Hepatic stellate cell (primary cell): Measurements from ENCODE around the gene NAT10.

ENCODE experiments used
- DNase-seq: peaks from one replicate; pipeline ENCODE4 v3.0.0; 2011; ENCODE audit warnings: low spot score

Gene NAT10

DNA sequence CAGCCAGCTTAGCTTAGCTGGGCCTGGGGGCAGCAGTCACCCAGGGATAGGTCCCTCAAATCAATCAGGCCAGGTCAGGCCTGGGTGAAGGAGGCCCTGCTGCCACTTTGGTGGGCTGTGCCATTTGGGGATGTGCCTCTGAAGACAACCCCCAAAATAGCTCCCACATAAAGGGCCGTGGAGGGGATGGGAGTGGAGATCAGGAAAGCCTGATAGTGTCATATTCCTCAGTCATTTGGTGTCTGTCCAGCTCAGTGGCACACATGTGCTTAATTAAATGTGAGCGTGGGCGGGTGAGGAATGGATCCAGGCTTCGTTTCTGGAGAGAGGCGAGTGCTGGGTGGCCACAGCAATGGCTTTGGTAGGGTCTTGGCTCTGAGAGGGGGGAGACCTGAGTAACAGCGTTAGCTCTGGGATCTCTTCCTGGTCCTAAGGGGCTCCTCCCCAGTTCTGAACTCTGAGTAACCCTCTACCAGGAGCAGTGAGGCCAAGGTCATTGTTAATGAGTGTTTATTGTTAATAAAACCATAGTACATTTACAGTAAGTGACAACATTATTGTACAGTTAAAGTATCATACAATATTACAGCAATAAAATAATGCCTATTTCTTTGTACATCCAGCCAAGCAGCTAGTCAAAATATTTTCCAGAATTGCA lies 45.2 kb downstream of the NAT10 start:
- DNase-seq: no peak

DNA sequence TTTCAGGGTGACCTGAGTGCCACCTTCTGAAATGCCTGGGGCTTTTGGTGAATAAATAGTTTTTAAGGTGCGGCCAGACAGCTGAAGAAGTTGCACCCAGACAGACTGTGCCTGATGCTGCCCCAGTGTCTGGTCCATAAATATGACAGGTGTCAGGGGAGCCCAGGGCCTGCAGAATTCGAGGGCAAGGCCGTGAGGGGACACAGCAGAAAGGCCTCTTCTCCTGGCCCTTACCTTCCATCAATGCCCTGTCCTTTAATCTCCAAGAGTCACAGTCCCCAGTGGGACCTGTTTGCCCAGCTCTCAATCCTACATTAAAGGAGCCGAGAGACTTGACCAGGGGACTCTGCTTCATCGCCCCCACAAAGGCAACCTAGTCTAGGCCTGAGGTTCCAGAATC lies 45.7 kb downstream of the NAT10 start:
- no peak for DNase-seq

DNA sequence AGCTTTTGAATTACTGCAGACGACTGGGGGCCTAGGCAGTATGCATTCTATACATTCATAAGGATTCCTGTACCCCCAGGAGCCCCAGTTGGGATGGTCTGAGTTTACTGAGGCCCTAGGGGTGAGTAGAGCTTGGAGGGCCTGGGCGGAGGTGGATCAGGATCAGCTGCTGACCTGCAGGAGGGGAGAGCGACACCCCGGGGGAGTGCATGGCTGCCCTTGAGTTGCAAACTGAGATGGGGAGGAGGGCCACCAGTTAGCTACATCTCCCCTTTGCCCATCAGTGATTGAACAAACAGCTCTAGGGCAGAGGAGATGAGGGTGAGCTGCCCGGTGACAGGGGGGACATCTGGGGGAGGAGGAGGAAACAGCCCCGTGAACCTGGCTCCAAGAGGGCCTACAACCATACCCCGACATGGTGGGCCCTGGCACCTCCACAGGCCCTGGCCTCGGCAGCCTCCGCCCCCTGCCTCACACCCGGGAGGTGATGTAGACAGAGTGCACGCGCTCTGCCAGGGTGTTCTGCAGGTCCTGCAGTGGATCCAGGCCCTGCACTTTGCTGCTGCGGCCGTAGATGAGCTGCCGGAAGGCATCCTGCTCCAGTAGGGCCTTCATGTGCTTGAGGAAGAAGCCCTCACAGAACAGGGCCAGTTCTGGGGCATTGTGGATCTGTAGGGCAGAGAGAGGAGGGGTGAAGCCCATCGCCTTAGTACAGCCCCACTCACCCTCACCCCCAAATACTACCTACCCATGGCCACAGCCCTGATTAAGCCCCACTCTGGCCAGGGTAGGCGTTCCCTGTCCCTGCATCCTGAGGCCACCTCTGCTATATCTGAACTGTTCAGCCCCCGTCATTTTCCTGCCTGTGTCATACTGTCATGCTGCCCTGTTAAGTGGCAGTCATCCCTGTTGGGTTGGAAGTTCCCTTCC lies 46.8 kb downstream of the NAT10 start:
- DNase-seq: no peak

DNA sequence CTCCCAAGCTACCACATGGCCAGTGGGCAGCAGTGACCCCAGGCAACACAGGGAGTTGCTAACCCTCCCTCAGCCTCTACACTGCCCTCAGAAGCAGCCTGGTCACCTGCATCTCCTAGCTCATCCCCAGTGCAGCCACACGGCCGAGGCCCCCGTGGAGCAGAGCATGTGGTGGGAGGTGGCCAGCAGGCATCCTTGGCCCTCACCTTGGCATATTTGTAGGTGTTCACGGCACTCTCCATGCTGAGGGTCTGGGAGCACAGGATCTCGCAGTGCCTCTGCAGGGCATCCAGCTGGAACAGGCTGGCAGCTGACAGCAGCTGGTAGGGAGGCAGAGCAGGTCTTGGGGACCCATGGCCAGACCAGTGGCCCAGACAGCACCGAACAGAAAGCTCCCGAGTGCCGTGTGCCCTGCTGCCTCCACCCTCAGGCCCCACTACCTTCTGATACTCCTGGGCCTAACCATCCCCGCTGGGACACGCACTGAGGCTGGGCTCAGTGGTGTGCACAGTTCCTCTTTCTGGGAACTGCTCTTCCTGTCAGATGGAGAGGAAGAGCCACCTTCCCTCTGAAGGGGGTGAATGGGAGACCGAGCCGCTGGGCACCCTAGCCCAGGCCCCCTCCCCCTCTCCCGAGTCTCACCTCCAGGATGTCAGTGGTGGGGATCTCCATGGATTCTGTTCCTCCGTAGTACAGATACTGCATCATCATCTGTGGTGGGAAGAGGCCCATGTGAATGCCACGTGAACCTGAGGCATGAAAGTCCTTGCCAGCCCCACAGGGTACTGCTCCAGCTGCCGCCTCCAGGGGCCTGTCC lies 48.8 kb downstream of the NAT10 start:
- no peak for DNase-seq

DNA sequence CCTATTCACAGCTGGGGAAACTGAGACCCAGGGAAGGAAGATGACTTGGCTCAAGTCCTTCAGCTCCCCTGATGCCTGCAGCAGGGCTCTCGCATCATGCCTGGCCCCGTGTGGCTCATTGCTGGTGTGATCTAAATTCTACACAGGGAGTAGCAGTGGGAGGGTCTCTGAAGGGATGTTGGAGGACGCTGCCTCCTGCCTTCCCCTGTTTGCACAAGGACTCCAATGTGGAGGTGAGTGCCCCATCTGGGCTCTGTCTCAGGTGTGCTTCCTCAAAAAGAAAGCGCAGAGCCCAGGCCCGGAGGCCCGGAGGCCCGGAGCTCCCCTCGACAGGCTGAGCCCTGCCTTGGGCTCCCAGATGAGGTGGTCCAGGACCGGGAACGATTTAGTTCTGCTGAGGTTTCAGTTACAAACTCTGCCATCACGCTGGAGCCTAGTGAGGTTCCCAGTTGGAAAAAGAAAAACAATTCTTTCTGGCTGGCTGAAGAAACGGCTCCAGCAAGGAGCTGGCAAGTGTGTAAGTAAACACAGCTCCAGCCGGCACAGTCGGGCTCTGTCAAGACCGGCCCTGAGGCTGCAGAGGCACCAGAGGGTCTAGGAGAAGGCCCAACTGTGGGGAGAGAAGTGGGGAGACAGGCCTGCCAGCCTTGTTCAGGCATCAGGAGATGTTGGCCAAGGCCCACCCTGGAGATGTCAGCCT lies 49.8 kb downstream of the NAT10 start:
- DNase-seq: no peak

DNA sequence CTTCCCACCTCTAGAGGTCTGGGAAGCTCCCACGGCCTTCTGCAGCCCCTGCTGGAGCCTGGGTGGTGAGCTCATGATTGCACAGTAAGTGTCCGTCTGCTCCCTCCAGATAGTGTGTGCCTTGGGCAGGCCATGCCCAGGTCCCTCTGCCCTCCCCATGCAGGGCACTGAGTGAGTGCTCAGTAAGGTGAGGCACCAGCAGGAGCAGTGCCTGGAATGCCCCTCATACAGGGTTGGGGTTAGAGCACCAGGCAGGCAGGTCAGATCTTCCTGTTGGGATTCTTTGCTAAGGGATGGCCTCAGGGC lies 50.3 kb downstream of the NAT10 start:
- DNase-seq: no peak

DNA sequence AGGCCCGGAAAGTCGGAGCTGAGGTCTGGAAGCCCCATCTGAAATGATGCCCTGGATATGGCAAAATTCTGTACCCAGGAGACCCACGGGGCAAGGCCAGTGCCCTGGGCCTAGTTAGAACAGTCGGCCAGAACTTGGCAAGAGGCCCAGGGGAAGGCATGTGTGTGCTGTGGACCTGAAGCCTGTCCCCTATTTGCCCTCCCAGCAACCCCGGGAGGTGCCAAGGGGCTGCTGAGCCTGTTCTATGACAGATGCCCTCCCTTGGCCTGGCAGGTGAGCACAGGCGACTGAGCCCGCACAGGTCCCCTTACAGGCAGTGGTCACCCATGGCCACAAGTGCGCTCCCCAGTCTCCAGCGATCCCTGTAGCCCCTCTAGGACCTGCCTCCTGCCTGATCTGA lies 51.7 kb downstream of the NAT10 start:
- DNase-seq: no peak

DNA sequence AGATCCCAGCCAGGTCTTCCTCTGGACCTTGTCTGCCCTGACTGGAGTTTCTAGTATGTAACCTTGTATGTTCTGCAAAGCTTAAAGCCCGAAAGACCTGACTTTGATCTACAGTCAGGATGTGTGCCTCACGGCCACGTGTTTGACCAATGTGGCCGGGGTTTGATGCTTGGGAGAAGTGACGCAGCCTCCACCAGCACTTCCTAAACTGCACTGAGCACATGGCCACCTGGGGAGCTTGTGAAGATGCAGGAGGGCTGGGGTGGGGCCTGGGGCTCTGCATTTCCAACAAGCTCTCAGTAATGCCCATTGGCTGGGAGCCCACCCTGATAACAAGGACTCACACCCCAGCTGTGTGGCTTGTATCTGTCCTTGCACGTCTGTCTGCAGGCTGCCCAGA lies 53.2 kb downstream of the NAT10 start:
- DNase-seq: no peak

DNA sequence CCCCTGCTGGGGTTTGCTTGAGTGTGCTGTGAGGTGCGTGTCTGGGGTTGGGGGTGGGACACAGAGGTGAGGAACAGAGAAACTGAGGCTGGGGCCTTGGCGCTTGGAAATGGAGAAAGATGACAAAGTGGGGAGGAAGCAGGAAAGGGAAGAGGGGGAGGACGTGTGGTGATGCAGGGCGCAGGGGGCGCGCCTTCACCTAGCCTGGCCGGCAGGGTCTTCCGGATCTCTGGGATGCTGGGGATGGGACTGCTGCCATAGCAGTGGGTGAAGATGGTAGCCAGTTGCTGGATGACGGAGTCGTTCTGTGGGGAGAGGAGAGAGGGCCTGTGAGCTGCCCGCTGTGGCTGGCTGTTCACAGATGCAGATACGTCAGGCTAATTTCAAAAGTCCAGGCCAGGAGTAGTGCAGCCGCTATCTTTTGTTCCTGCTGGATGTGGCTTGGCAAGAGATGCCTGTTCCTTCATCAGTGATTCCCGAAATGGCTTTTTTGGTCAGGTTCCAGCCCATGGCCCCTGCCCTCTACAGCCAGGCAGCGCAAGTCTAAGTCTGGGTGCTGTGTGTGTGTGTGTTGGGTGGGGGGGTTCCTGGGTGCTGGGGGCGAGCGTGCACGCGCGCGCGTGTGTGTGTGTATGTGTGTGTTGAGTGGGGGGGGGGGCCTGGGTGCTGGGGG lies 54.8 kb downstream of the NAT10 start:
- DNase-seq: no peak

DNA sequence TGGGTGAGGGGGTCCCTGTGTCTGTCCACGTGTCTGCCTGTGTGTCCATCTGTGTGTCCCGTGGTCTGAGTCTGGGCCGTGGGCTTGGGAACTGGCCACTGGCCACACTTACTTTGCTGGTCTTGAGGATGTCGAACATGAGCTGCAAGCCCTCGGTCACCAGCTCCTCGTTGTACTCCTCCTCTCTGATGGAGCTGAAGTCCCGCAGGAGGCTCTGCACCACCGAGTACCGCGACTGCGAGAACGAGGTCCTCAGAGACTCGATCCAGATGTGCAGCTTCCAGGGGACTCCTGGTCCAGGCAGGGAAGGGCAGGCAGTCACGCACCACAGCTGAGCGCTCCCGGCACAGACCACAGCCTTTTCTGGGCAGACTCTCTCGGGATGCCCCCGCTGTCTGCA lies 55.4 kb downstream of the NAT10 start:
- no peak for DNase-seq

DNA sequence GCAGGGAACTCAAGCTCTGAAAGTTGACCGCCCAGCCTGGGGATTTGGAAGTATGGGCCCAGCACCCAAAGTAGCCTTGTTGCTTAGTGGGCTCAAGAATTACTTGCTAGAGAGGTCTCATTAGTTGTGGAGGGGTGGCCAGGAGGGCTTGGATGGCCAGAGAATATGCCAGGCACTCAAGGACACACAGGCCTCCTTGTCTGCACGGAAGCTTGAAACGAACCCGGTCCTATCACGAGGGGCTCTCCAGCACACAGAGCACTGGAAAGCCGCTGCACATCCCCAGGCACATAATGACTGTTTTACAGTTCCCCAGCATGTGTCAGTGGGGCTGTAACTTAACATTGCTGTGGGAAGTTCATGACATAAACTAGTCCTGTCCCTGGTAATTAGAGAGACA lies 55.9 kb downstream of the NAT10 start:
- no peak for DNase-seq

DNA sequence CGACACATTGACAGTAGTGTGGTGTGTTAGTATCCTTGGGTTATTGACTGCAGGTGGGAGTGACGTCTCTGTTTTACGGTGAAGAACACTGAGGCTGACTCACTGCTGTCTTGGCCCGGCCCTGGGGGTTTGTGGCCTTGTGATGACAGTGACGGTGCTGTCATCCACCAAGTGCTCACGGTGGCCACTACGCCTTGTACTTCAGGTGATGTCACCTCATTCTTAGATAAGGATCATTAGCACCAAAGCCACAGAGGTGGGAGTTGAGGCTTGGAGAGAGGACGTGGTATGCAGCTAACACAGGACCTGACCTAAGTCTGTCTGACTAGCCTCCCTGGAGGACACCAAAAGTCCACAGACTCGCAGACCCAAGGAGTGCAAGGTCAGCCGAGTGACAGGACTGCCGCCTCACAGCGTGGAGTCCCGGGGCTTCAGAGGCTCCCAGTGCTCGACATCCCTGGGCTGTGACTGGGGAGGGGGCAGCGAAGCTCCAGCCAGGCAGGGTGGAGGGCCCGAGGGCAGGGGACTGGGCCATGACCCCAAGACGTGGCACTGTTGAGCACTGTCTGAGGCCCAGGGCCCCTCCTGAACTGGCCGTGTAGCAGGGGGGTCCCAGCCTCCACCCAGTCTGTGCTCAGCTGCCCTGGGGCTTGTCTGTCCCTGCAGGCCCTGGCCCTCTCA lies 56.5 kb downstream of the NAT10 start:
- DNase-seq: no peak

DNA sequence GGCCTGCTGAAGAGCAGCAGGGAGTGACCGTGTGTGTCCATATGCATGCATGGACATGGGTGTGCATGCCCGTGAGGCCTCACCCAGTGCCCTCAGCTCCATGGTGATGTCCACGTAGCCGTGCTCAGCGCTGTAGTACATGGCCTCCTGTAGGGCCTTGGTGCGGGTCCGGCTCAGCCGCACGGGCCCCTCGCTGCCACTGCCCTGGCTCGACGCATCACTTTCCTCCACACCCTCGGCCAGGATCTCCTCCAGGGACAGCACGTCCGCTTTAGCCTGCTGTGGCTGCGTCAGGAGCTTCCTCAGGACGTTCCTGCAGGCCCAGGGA lies 57.0 kb downstream of the NAT10 start:
- no peak for DNase-seq

DNA sequence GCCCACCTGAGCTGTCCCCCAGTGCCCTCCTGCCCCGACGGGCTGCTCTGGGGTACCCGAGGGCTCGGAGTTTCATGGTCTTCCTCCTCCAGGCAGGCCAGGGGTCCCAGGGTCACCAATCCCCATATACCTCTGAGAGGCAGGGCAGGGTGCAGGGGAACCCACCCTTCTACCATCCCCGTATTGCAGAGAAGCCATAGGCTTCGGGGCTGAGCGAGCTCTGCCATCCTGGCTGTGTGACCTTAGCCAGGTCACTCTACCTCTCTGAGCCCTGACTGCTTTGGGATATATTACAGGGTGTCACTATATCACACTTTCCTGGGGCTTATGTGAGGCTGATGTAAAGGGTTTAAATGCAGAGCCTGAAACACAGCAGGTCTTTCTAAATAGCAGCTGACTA lies 57.4 kb downstream of the NAT10 start:
- no peak for DNase-seq

DNA sequence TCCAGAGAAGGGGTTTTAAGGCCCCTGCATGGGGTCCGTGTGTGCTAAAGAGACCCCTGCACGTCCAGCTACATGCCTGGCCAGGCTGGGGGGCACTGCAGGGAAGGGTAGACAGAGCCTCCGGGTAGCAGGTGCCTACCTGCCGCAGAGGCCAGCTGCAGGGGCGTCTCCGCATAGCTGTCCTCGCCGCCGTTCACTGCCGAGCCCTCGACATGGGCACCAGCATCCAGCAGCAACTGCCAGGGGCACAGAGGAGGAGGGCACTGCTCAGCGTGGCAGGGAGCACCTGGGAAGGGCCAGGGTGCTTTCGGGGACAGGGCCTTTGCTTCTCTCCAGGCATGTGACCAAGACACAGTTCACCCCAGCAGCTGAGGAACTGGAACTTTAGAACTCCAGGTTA lies 59.7 kb downstream of the NAT10 start:
- no peak for DNase-seq

DNA sequence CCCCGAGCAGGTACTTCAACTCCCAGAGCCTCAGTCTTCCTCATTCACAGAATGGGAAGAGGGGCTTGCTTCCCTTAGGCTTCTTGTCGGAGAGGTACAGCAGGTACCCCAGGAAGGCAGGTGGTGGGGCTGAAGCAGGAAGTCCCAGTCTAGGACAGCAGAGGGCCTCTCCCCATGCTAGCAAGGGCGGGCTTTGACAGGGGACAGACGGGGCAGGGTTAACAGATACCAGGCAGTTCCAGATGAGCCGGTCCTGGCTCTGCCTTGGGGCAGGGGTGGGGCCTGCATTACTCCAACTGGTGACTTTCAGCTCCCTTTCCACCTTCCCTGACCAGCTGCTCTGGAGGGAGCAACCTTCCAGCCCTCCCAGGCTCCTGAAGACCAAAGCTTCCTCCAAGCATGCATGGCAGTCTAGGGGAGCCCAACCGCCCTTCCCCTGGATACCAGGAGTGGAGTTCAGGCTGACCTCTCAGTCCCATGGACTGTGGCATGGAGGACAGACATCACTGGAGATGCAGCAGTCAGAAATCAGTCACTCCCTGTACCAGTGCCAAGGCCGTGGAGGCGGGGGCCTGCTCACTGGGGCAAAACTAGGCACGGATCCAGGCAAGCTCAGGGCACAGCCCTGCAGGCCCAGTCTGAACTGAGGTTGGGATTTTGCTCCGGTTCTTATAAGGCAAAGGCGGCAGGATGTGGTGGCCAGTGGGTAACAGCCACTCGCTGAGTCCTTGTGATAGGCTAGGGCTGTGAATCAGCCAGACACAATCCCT lies 60.5 kb downstream of the NAT10 start:
- no peak for DNase-seq

DNA sequence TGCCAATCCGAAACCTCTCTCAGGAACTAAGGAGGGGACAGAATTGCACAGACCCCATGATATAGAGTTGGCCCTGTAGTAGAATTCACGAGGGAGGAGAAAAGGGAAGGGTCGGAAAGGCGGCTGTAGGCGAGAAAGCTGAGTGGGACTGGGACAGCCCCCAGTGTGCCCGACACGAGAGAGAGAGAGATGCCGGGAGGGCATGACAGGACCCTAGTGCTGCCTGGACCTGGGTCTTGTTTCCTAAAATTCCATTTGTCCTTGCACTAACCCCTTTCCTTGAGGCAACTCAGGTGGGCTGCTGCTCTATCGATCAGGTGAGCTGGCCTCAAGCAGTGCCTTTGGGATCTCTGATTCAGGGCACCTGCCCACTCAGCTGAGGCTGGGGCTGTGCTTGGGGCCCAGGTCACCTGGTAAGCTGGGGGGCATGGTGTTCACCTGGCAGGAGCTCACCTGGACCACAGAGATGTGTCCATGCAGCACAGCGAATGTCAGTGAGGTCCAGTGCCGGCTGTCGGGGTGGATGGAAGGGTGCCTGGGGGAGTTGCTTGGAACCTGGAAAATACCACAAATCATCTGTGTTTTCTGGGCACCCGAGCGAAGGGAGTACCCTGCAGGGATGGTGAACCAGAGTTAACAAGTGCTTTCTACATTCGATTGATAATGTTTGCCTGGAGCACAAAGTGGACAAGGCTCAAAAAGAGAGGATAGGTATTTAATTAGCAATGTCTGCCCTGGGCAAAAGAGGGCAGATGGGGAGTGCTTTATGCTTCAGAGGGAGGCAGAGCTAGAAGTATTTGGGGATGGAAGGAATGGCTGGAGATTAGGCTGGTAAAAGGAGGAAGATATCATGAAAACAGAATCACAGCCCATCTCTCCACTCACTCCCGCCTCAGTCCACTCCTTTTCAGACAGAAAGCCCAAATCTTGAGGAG lies 61.6 kb downstream of the NAT10 start:
- no peak for DNase-seq

DNA sequence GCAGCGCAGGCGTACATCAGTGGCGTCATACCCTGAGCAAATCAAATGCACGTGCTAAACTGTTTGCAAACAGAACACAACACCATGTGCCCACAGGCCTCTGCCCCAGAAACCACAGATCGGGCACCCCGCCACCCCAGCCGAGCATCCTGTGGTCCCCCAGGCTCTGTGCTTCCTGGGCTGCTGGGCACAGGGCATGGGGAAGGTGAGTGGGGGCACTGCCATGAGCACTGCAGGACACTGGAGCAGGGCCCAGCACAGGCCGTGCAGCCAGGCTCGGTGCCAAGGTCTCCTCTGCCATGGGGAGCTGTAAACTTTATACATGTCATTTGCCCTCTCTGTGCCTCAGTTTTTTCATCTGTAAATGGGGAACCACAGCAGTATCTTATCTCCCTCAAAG lies 62.5 kb downstream of the NAT10 start:
- no peak for DNase-seq

DNA sequence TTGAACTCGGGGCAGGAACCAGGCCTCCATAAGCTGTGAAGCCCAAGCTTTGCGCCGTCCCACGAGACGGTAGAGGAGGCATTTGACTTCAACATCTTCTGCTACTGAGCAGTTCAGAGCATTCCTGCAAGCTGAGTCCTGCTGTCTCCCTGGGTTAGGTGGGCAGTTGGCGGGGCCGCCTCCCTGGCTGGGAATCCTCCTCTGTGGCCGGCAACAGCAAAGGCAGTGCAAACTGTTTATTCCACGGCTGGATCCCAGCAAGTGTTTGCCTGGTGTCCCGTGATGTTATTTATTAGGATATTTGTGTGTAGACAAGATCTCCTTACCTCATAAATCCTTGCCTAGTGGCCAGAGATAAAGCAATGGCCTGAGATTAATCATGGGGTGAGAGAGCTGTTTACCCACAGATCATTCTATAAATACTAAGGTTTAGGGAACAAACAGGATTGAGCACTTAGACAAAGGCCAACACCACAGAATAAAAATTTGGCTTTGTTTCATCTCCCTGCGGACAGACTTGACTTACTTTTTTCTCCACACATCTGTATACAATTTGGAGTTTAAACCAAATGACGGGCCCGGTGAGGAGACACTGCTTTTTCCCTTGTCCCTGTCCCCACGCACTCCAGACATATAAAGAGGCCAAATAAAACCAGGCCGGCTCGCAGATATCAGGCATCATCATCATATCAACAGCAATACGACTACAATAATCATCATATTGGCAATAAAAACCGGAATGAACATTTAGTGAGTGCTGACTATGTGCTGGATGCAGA lies 63.4 kb downstream of the NAT10 start:
- no peak for DNase-seq
